Amniotic epithelial cell (primary cell): ENCODE data around the gene MOB3C.

Experiments used
- DNase-seq: peaks from one replicate; pipeline ENCODE4 v3.0.0-alpha.2; 2010; ENCODE audit warnings: low read depth

MOB3C gene

DNA sequence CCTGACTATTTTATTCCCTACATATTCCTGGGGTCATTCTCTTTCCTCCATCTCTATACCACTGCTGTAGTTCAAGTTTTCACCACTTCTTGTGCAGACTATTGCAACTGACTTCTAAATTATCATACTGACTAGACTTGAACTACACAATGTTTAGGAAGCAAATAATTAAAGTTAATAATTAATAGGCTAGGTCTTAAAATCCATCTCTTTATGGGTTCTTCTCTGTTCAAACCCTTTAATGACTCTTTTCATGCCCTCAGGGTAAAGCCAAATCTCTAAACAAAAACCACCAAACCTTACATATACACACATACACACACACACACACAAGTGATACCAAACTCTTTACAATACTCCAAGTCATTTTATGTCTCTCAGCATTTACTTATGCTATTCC lies 22.3 kb upstream of the MOB3C start:
- DNase-seq, result no peak

DNA sequence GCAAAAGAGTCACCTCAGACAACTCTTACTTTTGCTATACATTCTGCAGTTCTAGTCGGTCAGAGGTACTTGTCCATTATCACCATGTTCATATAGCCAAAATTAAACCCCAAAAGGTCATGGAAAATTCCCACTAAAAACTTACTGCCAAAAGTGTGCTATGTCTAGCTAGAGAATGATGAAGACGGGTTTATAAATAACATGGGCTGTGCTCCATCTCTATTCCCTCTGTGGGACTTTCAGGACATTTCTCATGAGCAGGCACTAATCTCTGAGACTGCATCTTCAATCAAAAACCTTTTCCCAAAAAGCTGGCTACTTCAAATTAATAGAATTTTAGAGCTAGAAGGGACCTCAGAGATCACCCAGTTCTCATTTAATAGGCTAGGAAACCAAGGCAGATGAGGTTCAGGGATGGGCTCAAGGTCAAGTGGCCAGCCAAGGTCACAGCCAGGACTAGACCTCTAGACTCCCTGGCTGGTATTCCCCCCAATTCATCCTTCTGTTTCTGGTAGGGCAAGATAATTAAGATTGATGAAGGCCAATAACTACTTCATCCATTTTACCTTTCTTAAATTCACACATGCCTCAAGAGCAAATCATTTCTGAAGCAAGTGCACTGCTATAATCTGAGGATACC lies 21.0 kb upstream of the MOB3C start:
- no peak for DNase-seq

DNA sequence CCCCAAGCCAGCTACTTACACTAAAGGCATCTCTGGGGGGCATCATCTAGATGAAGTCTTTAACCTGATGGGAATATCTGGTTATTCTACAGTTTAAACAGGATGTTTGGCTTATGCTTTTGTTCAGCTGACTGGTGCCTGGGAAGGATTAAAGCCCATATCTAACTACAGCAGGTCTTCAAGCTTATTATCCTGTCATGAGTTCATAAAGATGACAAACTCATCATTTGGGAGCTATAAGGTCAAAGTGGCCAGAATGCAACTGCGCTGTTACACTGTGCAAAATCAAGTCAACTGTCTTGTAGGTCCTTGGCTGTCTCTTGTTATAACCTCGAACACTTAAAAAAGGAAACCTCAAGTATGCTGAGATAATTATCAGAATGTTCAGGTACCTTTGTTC lies 18.6 kb upstream of the MOB3C start:
- no peak for DNase-seq

DNA sequence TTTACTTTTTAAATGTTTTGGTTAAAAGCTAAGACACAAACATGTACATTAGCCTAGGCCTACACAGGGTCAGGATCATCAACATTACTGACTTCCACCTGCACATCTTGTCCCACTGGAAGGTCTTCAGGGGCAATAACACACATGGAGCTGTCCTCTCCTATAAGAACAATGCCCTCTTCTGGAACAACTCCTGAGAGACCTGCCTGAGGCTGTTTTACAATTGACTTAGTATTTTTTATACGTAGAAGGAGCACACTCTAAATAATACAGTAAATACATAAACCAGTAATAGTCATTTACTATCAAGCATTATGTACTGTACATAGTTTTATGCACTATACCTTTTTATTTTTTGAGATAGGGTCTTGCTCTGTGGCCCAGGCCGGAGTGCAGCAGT lies 14.1 kb upstream of the MOB3C start:
- DNase-seq, result no peak

DNA sequence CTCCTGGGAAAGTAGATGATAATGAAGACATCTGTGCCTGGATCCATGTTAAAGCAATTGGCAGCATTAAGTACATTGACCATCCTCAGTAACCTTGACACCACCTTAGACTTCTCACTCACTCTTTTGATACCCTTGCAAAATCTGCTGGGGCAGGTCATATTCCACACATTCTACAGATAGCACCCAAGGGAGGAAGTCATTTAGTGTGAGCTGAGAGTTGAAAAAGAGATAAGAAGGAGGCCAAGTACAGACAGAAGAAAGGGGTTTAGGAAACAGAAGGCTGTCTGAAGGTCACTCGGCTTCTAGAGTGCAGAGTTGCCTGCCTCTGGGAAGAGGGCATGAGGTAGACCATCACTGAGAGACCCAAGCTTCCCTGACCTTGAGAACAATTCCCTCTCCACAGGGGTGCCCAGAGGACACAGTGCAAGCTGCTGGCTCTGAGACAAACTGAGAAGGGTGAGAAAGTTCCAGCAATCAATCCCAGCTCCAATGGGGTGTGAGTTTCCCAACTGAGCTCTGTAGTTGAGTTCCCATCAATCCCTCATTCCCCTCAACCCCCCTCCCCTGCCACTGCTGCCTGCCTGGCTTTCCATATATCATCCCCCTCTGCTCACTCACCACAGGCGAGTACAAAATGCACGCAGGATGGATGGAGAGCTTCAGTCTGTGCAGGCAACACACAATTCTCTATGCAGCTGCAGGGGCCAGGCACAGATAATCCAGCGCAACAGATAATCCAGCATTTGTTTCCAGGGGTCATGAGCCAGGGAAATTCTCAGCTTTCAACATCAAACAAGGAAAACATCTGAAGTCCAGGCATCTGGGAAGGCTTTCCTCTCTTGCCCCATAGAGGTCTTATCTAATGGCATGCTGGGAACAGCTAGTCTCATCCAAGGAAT lies 7.4 kb upstream of the MOB3C start:
- DNase-seq, result peak; percentile 89

DNA sequence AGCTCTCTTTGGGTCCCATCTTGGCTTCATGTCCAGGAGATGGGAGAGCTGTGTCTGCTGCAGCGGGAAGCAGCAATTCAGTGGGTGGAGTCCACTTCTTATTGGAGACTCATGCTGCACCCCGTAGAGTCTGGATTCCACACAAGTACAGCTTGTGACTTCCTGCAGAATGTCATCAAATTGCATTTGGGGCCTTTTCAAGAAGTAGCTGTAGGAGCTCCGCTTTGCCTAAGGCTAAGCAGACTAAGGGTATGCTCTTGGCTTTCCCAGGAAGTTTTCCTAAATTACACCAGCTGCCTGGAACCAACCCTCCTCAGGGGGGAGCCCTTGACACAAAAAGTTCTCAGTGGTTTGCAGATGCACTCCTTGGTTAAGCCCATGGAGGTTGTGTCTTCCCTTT lies 5.7 kb upstream of the MOB3C start:
- peak; percentile 36 for DNase-seq

DNA sequence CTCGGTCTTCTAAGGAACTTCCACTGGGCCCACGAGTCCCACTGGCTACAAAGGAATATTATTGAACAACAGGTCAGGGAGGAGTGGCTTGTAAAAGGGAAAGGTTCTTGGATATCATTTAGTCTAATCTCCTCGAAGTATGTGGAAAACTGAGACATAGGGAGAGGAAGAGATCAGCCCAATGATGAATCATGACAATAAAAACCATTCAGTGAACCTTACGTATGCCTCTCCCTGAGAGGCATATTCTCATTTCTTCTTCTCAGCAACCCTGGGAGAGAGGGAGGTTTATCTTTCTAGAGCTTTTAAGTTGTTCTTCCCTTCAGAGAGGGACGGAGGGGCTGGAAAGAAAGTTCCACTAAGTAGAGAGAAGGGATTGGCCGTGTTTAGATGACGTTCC lies 5.3 kb upstream of the MOB3C start:
- peak; percentile 44 for DNase-seq

DNA sequence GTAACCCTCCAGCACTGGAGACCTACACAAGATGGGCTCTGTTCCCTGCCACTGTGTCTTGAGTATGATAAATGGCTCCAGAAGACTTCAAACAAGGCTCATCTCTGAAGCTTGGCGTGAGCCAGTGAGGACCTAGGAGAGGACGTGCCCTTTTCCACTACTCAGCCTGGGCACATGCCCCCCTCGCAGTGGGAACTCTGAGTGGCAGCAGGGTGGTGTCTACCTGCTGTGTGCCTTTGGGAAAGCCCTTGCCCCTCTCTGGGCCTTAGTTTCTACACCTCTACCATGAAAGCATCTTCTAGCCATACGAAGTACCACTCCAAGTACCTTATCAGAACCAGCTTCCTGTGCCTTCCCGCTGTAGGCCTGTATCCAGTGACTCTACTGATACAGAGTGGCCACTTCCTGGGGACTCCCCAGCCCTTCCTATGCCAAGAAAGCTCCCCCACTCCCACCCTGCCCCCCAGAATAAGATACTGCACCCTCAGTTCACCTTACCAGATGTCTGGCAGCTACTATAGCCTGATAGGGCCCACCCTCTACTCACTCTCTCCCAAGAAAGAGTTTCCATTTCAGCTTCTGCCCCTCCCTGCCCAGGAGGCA lies 3.1 kb upstream of the MOB3C start:
- DNase-seq, result no peak

DNA sequence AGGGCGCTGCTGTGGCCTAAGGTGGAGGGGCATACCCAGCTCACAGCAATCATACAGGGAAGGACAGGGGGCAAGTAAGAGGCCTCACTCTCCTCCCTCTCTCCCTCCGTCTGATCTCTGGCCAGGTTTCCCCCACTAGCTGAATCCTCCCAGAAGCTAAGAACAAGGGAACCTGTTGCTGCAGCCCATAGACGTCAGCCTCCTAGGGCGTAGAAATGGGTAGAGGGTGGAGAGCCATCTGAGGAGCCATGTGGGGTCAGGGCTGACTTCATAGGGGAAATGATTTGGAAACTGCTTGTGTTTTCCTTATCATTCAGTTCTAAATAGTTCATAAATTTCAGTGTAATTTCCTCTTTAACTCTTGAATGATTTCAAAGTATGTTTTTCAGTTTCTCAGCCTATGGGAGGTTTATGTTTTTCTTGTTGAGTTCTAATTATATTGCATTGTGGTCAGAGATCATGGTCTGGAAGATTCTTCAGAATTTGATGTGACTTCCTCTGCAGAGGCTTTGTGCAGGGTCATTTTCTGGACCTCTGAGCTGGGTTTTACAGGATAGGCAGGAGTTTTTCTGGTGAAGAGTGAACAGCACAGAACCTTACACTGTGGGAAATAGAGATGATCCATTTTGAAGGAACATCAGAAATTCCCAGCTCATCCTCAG lies 2.3 kb upstream of the MOB3C start:
- no peak for DNase-seq

DNA sequence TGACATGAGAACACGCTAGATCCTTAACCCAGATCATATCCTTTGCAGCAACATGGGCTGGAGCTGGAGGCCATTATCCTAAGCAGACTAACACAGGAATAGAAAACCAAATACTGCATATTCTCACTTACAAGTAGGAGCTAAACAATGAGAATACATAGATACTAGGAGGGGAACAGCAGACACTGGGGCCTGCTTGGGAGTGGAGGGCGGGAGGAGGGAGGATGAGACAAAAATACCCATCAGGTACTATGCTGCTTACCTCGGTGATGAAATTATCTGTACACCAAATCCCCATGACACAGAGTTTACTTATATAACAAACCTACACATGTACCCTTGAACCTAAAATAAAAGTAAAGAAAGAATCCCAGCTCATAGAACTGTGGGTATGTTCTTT lies 1.2 kb upstream of the MOB3C start:
- DNase-seq, result no peak

DNA sequence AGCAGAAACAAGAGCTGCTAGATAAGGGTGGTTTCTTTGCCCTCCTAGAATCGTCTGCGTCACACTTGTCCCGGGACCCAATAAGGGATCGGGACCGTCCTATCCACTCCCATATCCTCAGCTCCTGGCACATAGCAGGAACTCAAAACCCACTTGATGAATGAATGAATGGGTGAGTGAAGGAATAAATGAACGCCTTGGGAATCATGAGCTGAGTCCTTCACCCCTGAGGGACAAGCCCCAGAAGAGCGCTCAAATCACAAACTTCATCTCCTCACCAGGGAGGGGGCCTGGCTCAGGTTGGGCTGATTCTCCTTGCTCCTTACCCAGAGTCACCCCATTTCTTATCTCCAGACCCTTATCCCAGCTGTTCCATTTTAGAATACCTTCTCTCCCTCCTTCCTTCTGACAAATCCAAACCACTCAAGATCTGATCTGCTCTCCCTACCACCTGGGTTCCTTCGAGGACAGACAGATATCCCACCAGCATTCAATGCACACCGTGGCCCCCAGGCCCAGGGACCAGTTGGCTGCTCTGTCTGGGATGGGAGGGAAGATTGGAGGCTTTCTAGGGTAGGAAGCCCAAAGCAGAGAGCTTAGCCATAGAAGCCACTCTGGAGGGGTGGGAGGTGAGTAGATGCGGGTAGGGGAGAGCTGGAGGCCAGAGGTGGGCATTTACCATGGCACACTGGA lies 643 bp upstream of the MOB3C start:
- no peak for DNase-seq

DNA sequence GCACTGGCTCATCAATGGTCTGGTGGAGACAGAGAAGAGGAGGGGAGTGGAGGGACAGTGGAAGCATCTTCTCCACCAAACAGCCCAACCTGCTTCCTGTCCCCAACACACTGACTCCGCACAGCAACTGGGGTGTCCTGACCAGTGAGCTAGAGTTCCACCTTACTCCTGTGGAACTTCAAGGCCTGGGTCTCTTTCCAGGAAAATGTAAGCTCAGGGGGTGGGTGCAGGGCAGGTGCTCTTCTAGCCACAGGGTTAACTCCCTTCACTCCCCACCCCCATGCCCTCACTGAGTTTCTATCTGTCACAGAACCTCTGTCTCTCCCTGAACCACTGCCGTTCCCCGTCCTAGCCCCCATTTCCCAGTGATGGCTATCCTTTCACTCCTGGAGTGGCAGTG lies 876 bp downstream of the MOB3C start:
- DNase-seq, result no peak

DNA sequence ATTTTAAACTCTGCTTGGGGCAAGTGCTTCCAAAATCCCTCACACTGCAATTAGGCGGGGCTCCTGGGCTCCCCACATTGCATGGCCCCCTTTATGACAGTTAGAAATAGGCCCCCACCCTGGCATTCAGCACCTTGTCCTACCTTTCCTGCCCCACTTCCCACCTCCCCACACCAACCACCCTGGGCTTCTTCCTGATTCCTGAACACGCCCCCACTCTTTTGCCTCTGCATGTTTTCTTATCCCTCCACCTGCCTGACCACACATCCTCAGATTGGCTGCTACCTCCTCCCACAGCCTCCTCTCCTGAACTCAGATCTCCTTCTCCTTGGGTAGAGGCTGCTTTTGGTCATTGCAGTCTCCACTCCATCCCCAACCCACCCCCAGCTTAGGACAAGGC lies 1.5 kb downstream of the MOB3C start:
- DNase-seq, result no peak

DNA sequence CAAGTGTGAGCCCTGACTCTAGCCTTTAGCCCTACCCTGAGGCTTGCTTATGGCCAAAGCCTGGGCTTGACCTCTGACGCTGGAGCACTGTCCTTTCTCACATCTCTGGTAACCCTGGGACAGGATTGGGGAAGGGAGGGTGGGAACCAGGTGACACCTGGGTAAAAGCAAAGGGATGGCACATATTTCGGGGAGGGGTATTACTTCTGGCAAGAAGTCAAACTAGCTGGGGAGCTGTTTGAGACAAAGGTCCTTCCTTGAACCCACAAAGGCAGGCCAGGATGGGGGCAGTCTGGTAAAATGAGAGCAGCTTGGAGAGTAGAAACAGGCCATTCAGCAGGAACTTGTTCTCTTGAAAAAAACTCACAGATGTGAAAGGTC lies 2.0 kb downstream of the MOB3C start:
- no peak for DNase-seq

DNA sequence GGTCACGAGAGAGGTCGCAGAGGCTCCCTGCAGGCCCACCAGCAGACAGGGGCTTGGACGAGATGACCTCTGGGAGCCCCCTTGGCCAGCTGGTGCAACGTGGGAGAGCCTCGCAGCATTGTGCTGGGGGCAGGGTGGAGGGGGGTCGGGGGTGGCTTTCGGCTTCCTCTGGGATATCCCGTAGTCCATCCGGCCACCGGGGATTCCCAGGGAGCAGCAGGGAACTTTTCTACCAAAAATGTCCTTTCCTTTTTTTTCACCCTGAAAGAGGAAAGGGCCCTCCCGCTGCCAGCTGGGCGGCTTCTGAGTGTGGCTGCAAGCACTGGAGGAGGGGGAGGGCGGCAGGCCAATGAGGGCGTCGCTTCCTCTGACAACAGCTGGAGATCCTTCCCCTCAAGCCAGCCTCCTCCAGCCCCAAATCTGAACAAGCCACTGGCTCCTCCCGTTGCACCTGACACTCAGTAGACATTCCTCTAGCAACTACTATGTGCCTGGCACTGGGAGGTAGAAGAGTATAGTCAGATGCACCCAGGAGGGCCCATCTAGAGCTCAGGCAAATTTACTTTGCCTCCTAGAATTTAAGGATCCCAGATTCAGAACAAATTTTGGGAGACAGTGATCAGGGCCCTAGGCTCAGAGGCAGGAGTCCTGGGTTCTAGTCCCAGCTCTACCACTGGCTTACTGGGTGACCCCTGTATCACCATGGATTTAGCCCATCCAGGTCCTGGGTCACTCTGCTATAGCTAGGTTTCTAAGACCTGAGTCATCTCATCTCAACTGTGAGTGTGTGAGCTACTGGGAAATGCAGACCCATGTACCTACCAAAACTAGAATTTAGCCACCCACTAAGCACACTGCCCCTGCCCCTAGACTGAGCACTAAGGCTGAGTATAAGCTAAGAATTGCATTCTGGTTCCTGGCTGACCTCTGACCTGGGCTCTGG lies 2.7 kb downstream of the MOB3C start:
- peak; percentile 46 for DNase-seq

DNA sequence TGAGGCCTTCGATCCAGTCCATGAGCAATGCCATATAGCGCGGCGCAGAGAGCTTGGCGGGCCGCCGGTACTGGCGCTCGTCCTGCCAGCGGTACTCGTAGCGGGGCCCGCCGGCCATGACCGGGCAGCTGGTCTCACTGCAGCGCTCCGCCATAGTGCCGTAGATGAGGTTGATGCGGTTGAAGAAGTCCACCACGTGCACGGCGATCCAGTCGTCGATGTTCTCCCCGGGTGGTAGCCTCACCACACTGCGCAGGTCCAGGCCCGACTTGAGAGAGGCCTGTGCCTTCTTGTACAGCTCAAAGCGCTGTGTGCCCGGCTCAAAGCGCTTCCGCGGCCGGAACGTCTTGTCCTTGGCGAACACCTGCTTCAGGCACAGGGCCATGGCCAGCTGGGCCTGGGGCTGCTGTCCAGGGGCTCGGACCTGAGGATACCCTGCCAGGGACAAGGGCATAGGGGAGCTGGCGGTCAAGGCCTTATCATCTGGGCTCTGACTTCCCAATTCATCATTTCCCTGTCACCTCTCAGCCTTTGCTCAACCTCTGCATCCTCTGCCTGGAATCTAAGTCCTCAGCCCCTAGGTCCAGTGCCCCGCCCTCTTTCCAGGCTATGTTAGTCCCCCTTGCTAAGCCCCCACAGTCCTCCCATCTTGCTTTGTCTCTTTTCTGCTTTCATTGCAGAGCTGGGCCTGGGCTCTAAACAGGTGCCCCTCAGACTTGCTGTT lies 3.5 kb downstream of the MOB3C start:
- DNase-seq, result no peak

DNA sequence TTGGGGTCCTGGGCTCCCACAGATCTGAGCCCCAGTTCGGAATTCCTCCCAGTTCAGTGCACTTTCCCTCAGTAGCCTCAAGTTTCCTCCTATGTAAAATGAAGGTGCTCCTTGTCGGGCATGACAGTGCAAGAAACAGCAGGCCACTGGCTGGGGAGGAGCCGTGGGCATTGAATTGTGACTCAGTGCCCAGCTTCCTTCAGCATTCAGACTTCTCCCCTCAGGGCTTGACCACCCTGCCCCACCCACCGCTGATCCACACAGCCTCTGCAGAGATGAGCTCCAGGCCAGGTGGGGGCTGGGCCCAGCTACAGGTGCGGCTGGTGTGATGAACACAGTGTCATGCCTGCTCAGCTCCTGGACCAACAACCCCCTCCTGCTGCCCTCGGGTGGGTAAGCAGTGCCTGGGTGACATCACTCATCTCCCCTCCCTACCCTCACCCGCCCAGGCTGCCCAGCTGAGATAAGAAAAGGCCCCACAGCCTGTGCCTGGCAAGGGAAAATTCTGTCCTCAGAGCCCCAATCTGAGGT lies 4.9 kb downstream of the MOB3C start:
- no peak for DNase-seq

DNA sequence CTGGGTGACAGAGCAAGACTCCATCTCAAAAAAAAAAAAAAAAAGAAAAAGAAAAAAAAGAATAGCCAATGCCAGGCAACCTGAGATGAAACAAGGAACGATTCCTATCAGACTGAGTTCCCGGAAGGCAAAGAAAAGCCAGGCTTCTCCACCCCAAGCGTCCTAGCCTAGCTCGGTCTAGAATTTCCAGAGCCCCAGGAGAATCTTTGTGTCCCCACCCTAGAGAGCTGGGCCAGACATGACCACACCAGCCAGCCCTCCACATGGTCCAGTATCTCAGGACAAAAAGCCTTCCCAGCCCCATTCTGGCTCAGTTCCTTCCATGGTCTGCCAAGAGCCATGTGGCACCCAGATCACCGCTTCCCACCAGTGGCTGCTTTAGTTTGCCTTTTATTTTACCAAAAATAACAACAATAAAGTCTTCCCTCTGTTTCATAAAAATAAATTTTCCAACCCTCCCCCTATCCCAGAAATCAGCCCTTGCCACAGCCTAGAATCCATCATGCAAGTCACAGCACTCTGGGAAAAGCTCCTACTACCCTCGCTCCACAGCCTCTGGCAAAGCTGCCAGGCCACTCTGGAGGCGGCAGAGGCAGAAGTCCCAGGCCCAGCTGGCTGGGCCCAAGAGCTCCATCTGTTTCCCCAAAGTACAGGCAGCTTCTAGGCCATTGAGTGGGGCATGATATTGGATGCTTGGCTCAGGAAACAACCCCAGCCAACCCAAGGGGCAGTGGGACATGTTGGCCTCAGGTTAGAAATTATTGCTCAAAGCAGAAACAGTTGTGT lies 9.1 kb downstream of the MOB3C start:
- no peak for DNase-seq

DNA sequence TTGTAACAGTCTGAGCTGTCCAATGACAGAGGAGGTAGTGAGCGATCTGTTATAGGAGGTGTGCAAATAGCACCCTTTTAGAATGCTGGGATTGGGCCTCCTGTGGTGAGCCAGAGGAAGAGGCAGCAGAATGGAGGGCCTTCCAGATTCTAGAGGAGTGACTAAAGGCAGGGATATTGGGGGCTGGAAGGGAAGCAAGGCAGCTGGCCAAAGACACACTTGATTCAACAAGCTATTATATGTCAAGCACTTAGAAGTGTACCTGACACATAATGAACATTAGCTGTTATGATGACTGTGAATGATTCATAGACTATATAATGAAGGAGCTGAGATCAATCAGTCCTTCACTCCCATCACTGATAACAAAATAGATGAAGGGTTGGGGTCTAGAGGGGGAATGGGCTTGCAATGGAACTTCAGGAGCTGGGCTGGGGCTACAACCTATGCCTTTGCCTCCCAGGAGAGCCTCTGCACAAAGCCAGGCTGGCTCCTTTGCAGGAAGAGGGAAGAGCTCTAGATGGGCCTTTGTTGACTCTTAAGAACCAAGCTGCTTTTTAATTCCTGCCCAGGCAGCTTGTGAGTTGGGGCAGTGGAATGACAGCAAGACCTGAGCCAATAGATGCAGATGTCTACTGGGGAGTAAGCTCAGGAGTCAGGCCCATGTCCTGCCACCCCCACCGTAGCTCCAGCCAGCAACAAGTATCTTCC lies 10.2 kb downstream of the MOB3C start:
- no peak for DNase-seq
